Endothelial cell of umbilical vein (primary cell): ENCODE data around the gene SULT4A1. TPM values are rescaled to one million over a fixed set of nuclear protein-coding genes. Genes with fewer than 3 reads are reported as not detected.

Experiments
- BruUV-seq: library from RNA; stranded (reverse); fragments of 400-500 nt; replicated peaks from 2 replicates; lab custom pipeline; 2021; lab: Mats Ljungman, UMichigan
- CTCF ChIA-PET: fragments of 300-600, 350-600 bp; sonication (Branson Sonifier 250); formaldehyde crosslinking; loops from one replicate; lab custom pipeline; 2021; ENCODE audit warnings: antibody characterized with exemption, inconsistent platforms; lab: Charles Lee
- POLR2A ChIA-PET: fragments of 300-600, 350-600 bp; sonication (Branson Sonifier 250); formaldehyde crosslinking; loops from one replicate; lab custom pipeline; 2021; ENCODE audit warnings: antibody characterized with exemption, inconsistent platforms; lab: Charles Lee
- DNase-seq: peaks from one replicate; pipeline ENCODE4 v3.0.0-alpha.2; 2011; ENCODE audit warnings: low read depth, low spot score
- FAIRE-seq: peaks from 2 replicates; lab custom pipeline; 2011; peaks lifted over from hg19 to GRCh38; lab: Jason Lieb, UNC
- H2AFZ ChIP-seq: 2 replicates; pipeline ENCODE4 v1.6.0; 2012; ENCODE audit warnings: low read depth, low read length, control low read depth, inconsistent platforms
- H3K27ac ChIP-seq: 2 replicates; pipeline ENCODE4 v1.5.1; 2011; ENCODE audit warnings: low read depth, mild to moderate bottlenecking, control low read depth, low read length, moderate library complexity; ENCODE audit not compliant: insufficient read depth
- H3K27me3 ChIP-seq, 2 experiments: 2 replicates each; pipeline versions ENCODE4 v1.6.0 to v1.6.1; 2011; ENCODE audit warnings: low read length in 2 of 2, mixed read lengths in 1 of 2; ENCODE audit not compliant: control insufficient read depth in 2 of 2, insufficient read depth in 2 of 2
- H3K36me3 ChIP-seq, 2 experiments: 2 replicates in 1 of 2; 3 replicates in 1 of 2; pipeline ENCODE4 v1.5.1; 2011; ENCODE audit warnings: low read length in 2 of 2, mild to moderate bottlenecking in 1 of 2, moderate library complexity in 1 of 2; ENCODE audit not compliant: control insufficient read depth in 2 of 2, insufficient read depth in 2 of 2; ENCODE audit errors: extremely low read depth in 1 of 2
- H3K4me1 ChIP-seq: 3 replicates; pipeline ENCODE4 v1.5.1; 2011; ENCODE audit warnings: mild to moderate bottlenecking, low read length; ENCODE audit not compliant: control insufficient read depth, insufficient read depth; ENCODE audit errors: extremely low read depth
- H3K4me2 ChIP-seq: 2 replicates; pipeline ENCODE4 v1.6.1; 2011; ENCODE audit warnings: low read length, control low read depth, mixed read lengths; ENCODE audit not compliant: insufficient read depth
- H3K4me3 ChIP-seq, 3 experiments: fragments of 200-600 bp in 1 of 3; sonication (generic), shearing (Covaris generic) in 1 of 3; replicated peaks in 1 of 3; 2 replicates each; pipeline ENCODE4 v1.5.1; 2011 to 2016; ENCODE audit warnings: control low read depth in 3 of 3, low read length in 3 of 3, mild to moderate bottlenecking in 2 of 3, inconsistent platforms in 1 of 3, low read depth in 1 of 3, moderate library complexity in 1 of 3; ENCODE audit not compliant: insufficient read depth in 1 of 3
- H3K79me2 ChIP-seq: 2 replicates; pipeline ENCODE4 v1.6.0; 2012; ENCODE audit warnings: low read length, inconsistent platforms; ENCODE audit not compliant: control insufficient read depth, insufficient read depth
- H3K9ac ChIP-seq: replicated peaks from 2 replicates; pipeline ENCODE3; 2011; ENCODE audit warnings: low read length, control low read depth; ENCODE audit not compliant: insufficient read depth; ENCODE audit errors: extremely low read depth
- H3K9me1 ChIP-seq: replicated peaks from 3 replicates; pipeline ENCODE4 v1.6.0; 2011; ENCODE audit warnings: mild to moderate bottlenecking, low read length; ENCODE audit not compliant: control insufficient read depth, insufficient read depth; ENCODE audit errors: extremely low read depth
- H3K9me3 ChIP-seq: replicated peaks from 2 replicates; pipeline ENCODE4 v1.5.1; 2012; ENCODE audit warnings: low read length, inconsistent platforms; ENCODE audit not compliant: control insufficient read depth, insufficient read depth
- H4K20me1 ChIP-seq: replicated peaks from 2 replicates; pipeline ENCODE3; 2011; ENCODE audit warnings: mild to moderate bottlenecking, low read length; ENCODE audit not compliant: control insufficient read depth, insufficient read depth; ENCODE audit errors: extremely low read depth
- CTCF ChIP-seq, 2 donors: IDR thresholded peaks; 1 replicate in 1 of 2; 2 replicates in 1 of 2; pipeline ENCODE4 v1.5.1; 2011; ENCODE audit warnings: low read length in 2 of 2, mild to moderate bottlenecking in 2 of 2, moderate library complexity in 2 of 2, control low read depth in 1 of 2, inconsistent platforms in 1 of 2, low read depth in 1 of 2; ENCODE audit not compliant: insufficient read depth in 1 of 2; ENCODE audit errors: extremely low read depth in 1 of 2
- EZH2 ChIP-seq: IDR thresholded peaks from 2 replicates; pipeline ENCODE4 v1.6.1; 2012; ENCODE audit warnings: borderline replicate concordance, low read depth, mild to moderate bottlenecking, moderate library complexity, low read length, inconsistent platforms; ENCODE audit not compliant: severe bottlenecking
- FOS ChIP-seq: IDR thresholded peaks from 2 replicates; pipeline ENCODE4 v1.6.1; 2011; ENCODE audit warnings: mild to moderate bottlenecking, low read length, moderate library complexity, borderline replicate concordance; ENCODE audit not compliant: insufficient read depth
- GATA2 ChIP-seq: IDR thresholded peaks from 2 replicates; pipeline ENCODE4 v1.7.0; 2011; ENCODE audit warnings: low read depth, mild to moderate bottlenecking, moderate library complexity, mixed read lengths, low read length; ENCODE audit not compliant: insufficient read length, insufficient read depth
- JUN ChIP-seq: IDR thresholded peaks from 2 replicates; pipeline ENCODE4 v1.6.1; 2011; ENCODE audit warnings: borderline replicate concordance, low read depth; ENCODE audit not compliant: insufficient read length, insufficient read depth
- POLR2A ChIP-seq: IDR thresholded peaks from 2 replicates; pipeline ENCODE4 v1.6.1; 2012; ENCODE audit warnings: low read depth, mild to moderate bottlenecking, control low read depth, low read length
- dilution Hi-C: fragments of 300-500 bp; cut with MboI; formaldehyde crosslinking; loops from one replicate; pipeline ENCODE4 v1.15.0; 2019; ENCODE audit warnings: low sequenced_read_pairs; ENCODE audit not compliant: extremely low pct_ligation_motif_present
- intact Hi-C: fragments of 100-400 bp; cut with micrococcal nuclease; formaldehyde crosslinking; loops from one replicate; pipeline ENCODE4 v1.10.0; 2022
- polyA plus RNA-seq, 4 experiments: library from polyadenylated mRNA; depleted of rRNA in 3 of 4; stranded (reverse) in 3 of 4; unstranded in 1 of 4; fragments of >200 nt; gene quantifications; 2 replicates each; pipeline versions ENCODE4 v1.2.1 to v1.2.3, GENCODE V29; 2011 to 2012; ENCODE audit warnings: missing spikeins in 1 of 4
- total RNA-seq: library from RNA; stranded (reverse); gene quantifications from 2 replicates; pipeline ENCODE4 v1.2.3, GENCODE V29; 2021

SULT4A1 gene
- total and polyA plus RNA-seq, 2 donors (not counting 3 experiments of a cell fraction or from before 2014, with no cell fraction given) = 0.48 TPM; not detected in 1

- Histone ChIP-seq H3K4me1 (no peaks in the 10 kb centered on the region), H3K9me3 (no peaks in the 10 kb centered on the region), H3K36me3 (no peaks in the 10 kb centered on the region), H3K27ac (no peak overlapping the region), H2AFZ (no peak overlapping the region), H3K79me2 (no peaks in the 10 kb centered on the region), H3K4me3 (no peak overlapping the region), H3K9me1 (peaks cover 2% of the 10 kb centered on the region), H3K9ac (no peak overlapping the region), H3K27me3 (peaks cover 0 to 3% of the 10 kb centered on the region in 2 experiments), H4K20me1 (no peaks in the 10 kb centered on the region), H3K4me2 (no peak overlapping the region)
- TF ChIP-seq CTCF (IDR thresholded peaks at IDR 0.05; ENCODE audit: extremely low read depth in 1 of 2, insufficient read depth in 1 of 2, low read depth in 1 of 2, low read length in 2 of 2) = no peak
- peak; percentile 30 for TF ChIP-seq GATA2
- ChIA-PET POLR2A (no interaction called here), CTCF (interaction anchor here (1.0 to 4.3 kb wide), 3 partner anchors 15 to 19 kb away, joined by 3 to 19 read pairs (median 11); no protein-coding TSS in a partner anchor)
- no TSS peak for BruUV-seq
- peak; percentile 63 for FAIRE-seq
- intact Hi-C loops (no loop called here), dilution Hi-C loops (no loop called here)
- peak; percentile 59 for DNase-seq
These were observed 5.7 kb upstream of the SULT4A1 start for GRCh38 chr22:43867839-43868635.

GRCh38 chr22:43862882-43863202 is 529 bp upstream of the SULT4A1 start:
- no TSS peak for BruUV-seq
- POLR2A ChIA-PET = no interaction called here
- no peaks in the 10 kb centered on the region for H3K9me3 ChIP-seq
- H3K4me2 ChIP-seq = no peak overlapping the region
- no peak overlapping the region for H3K27ac ChIP-seq
- H3K9me1 ChIP-seq = peaks cover 2% of the 10 kb centered on the region
- no peak for TF ChIP-seq JUN
- no peak for TF ChIP-seq EZH2
- TF ChIP-seq POLR2A = no peak
- TF ChIP-seq CTCF (IDR thresholded peaks at IDR 0.05; ENCODE audit: extremely low read depth in 1 of 2, insufficient read depth in 1 of 2, low read depth in 1 of 2, low read length in 2 of 2) = no peak
- no peak for TF ChIP-seq GATA2
- no peak for TF ChIP-seq FOS
- DNase-seq (no peak), FAIRE-seq (no peak)
- H3K36me3 ChIP-seq = no peaks in the 10 kb centered on the region
- H3K27me3 ChIP-seq = peaks cover 0 to 13% of the 10 kb centered on the region in 2 experiments
- intact Hi-C loops = no loop called here
- H3K4me3 ChIP-seq = no peak overlapping the region
- dilution Hi-C loops = no loop called here
- H2AFZ ChIP-seq = no peak overlapping the region
- no peaks in the 10 kb centered on the region for H3K4me1 ChIP-seq
- H3K79me2 ChIP-seq = no peaks in the 10 kb centered on the region
- no peaks in the 10 kb centered on the region for H4K20me1 ChIP-seq
- CTCF ChIA-PET = interaction anchor here (0.6 to 1.6 kb wide), 2 partner anchors 20 to 431 kb away, joined by 4 to 5 read pairs; no protein-coding TSS in a partner anchor
- H3K9ac ChIP-seq = no peak overlapping the region
